Body of pancreas (tissue), 4 donors: ENCODE results near the gene HIF3A.
A peak's percentile ranks its signal among the peaks of the same experiment; 100 is the strongest.

Source experiments
- POLR2A ChIP-seq, 3 donors: fragments of 450-650 bp; IDR thresholded peaks; one replicate each; pipeline ENCODE4 v1.6.1; 2016; ENCODE audit warnings: antibody characterized with exemption in 3 of 3, mild to moderate bottlenecking in 2 of 3
- TF ChIP-seq, protein P1 (sequence below), 7 experiments: fragments of 450-650 bp in 4 of 7; fragments of 200-600 bp in 3 of 7; sonication (generic) in 3 of 7; IDR thresholded peaks; one replicate each; pipeline ENCODE4 v1.5.1; 2016 to 2019; ENCODE audit warnings: antibody characterized with exemption in 7 of 7

DNA sequence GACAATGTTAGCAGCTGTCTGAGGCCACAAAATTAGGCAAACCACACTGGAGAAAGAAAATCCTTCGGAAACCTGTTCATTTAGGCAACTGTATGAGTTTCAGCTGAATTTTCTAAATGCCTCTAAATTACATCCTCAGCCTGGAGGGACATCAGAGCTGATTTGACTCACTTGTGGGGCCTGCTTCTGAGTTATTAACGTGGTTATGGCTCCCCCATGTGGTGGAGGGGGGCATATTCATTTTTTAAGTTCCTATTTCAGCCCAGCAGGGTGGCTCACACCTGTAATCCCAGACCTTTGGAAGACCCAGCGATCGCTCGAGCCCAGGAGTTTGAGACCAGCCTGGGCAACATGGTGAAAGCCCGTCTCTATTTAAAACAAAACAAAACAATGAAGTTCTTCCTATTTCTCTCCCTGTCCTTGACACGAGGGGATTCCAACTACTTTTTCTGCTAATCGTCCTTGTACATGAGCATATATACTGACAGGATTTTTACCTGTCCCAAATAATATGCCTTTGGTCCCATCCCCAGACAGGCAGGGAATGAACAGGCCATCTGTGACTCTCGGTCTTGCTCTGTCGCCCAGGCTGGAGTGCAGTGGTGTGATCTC is 31.5 kb upstream of the HIF3A start:
- TF ChIP-seq, protein P1, sequence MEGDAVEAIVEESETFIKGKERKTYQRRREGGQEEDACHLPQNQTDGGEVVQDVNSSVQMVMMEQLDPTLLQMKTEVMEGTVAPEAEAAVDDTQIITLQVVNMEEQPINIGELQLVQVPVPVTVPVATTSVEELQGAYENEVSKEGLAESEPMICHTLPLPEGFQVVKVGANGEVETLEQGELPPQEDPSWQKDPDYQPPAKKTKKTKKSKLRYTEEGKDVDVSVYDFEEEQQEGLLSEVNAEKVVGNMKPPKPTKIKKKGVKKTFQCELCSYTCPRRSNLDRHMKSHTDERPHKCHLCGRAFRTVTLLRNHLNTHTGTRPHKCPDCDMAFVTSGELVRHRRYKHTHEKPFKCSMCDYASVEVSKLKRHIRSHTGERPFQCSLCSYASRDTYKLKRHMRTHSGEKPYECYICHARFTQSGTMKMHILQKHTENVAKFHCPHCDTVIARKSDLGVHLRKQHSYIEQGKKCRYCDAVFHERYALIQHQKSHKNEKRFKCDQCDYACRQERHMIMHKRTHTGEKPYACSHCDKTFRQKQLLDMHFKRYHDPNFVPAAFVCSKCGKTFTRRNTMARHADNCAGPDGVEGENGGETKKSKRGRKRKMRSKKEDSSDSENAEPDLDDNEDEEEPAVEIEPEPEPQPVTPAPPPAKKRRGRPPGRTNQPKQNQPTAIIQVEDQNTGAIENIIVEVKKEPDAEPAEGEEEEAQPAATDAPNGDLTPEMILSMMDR (IDR thresholded peaks at IDR 0.05), result peak; percentile 63 to 96 (median 94)
- no peak for TF ChIP-seq POLR2A (IDR thresholded peaks at IDR 0.05)
